ENCODE results near the gene CLCA4. TPM values are rescaled to one million over a fixed set of nuclear protein-coding genes. Genes with fewer than 3 reads are reported as not detected.

CLCA4 gene
- total and polyA plus RNA-seq, 10 of the 15 experiments (the other 5 are each of a cell fraction or from before 2014, with no cell fraction given), result 0.01 to 0.08 TPM; not detected in 8

DNA sequence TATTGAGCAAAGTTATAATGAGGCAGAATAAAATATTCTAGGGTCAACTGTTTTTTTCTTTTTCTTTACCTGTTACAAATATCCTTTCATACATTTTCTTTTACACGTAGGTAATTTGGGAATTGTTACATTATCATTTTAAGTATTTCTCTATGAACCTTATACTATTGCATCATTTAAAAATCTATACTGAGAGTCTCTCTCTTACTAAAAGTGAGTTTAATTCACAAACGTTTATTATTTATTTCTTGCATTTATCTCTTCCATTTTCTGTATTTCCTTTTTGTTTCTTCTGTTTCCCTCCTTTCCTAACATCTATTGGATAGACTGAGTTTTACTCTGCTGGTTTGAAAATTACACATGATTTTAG, 25.4 kb upstream of the CLCA4 start (continued):
- TF ChIP-seq, protein P1, sequence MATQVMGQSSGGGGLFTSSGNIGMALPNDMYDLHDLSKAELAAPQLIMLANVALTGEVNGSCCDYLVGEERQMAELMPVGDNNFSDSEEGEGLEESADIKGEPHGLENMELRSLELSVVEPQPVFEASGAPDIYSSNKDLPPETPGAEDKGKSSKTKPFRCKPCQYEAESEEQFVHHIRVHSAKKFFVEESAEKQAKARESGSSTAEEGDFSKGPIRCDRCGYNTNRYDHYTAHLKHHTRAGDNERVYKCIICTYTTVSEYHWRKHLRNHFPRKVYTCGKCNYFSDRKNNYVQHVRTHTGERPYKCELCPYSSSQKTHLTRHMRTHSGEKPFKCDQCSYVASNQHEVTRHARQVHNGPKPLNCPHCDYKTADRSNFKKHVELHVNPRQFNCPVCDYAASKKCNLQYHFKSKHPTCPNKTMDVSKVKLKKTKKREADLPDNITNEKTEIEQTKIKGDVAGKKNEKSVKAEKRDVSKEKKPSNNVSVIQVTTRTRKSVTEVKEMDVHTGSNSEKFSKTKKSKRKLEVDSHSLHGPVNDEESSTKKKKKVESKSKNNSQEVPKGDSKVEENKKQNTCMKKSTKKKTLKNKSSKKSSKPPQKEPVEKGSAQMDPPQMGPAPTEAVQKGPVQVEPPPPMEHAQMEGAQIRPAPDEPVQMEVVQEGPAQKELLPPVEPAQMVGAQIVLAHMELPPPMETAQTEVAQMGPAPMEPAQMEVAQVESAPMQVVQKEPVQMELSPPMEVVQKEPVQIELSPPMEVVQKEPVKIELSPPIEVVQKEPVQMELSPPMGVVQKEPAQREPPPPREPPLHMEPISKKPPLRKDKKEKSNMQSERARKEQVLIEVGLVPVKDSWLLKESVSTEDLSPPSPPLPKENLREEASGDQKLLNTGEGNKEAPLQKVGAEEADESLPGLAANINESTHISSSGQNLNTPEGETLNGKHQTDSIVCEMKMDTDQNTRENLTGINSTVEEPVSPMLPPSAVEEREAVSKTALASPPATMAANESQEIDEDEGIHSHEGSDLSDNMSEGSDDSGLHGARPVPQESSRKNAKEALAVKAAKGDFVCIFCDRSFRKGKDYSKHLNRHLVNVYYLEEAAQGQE (IDR thresholded peaks at IDR 0.05; ENCODE audit: low read depth, low read length), result no peak

DNA sequence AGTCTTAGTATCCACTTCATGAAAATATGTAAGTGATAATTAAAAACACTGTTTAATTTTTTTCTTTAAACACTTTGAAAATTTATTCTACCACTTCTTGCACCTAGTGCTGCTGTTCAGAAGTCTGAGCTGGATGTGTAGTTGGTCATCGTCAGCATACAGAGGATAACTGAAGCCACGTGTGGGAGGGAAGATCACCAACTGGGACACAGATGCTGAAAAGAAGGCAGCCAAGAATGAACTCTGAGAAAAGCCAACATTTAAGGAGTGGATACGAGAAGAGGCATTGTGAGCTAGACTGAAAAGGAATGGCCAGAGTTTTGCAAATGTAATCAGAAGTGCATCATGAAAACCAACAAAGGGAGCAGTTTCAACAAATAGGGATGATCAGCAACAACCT, 24.6 kb upstream of the CLCA4 start:
- TF ChIP-seq EGR1 (IDR thresholded peaks at IDR 0.05; ENCODE audit: borderline replicate concordance in 1 of 2, low read depth in 2 of 2, low read length in 2 of 2), result no peak
- in situ Hi-C loops (cut with MboI), result loop anchor here (25.0 kb wide), 1 partner anchor 565 kb away; no protein-coding TSS in a partner anchor
- no peak overlapping the region for H3K4me3 ChIP-seq
- no peaks in the 10 kb centered on the region for H3K4me1 ChIP-seq (ENCODE audit: control insufficient read depth, insufficient read depth, low read length)
- no TSS peak for BruUV-seq (replicated peaks)
- ChIA-PET POLR2A (no interaction called here), CTCF (no interaction called here), SMC1A (ENCODE audit: uncharacterized antibody, unreplicated experiment) (no interaction called here), RAD21 (ENCODE audit: unreplicated experiment) (no interaction called here)
- no peaks in the 10 kb centered on the region for H3K36me3 ChIP-seq (ENCODE audit: control insufficient read depth in 2 of 2, insufficient read depth in 2 of 2, low read length in 1 of 2)
- no peaks in the 10 kb centered on the region for H3K79me2 ChIP-seq (ENCODE audit: control insufficient read depth, insufficient read depth, low read length)
- ATAC-seq (no peak), DNase-seq (ENCODE audit: low read depth, low spot score) (no peak), FAIRE-seq (no peak)
- no peak overlapping the region for H2AFZ ChIP-seq (ENCODE audit: control insufficient read depth, low read depth, low read length)
- WGBS (ENCODE audit: insufficient coverage, insufficient replicate concordance, low lambda C conversion rate, missing lambda C conversion rate), result 8% methylated on average over 3 of the region's 3 CpGs
- no peaks in the 10 kb centered on the region for H4K20me1 ChIP-seq (ENCODE audit: control insufficient read depth, insufficient read depth)
- no peak overlapping the region for H3K27ac ChIP-seq (ENCODE audit: control insufficient read depth, insufficient read depth)
- no peak overlapping the region for H3K4me2 ChIP-seq (ENCODE audit: control insufficient read depth, insufficient read depth)
- H3K9me3 ChIP-seq (replicated peaks; ENCODE audit: control insufficient read depth, insufficient read depth, low read length), result no peaks in the 10 kb centered on the region
- H3K27me3 ChIP-seq (replicated peaks in 1 of 2; ENCODE audit: control insufficient read depth in 2 of 2, insufficient read depth in 2 of 2, low read length in 1 of 2), result no peaks in the 10 kb centered on the region
- no peak overlapping the region for H3K9ac ChIP-seq (ENCODE audit: control insufficient read depth, insufficient read depth, low read length)
- intact Hi-C loops (cut with micrococcal nuclease; ENCODE audit: unreplicated experiment), result no loop called here

All from GM12878 (cell line).